ENCODE measurements around the gene REPS2.

- TF ChIP-seq CTCF (IDR thresholded peaks at IDR 0.05; ENCODE audit: insufficient read depth, low read depth, low read length): no peak
- TF ChIP-seq EZH2 (IDR thresholded peaks at IDR 0.05; ENCODE audit: insufficient read depth, low read length): no peak
These were observed 218.5 kb downstream of the REPS2 start for GRCh38 chrX:17164941-17165340.

All from astrocyte (in vitro differentiated cells and primary cell).